D721Med (cell line): ENCODE measurements around the gene ZFP3.
"Not testable (repeated sequence)": the region's sequence is repeated elsewhere in the genome, so short reads cannot be mapped to it uniquely, and the experiment has no call there.

Experiments
- DNase-seq: peaks from one replicate; pipeline ENCODE4 v3.0.0; 2011; ENCODE audit warnings: low spot score; ENCODE audit not compliant: insufficient read length
- FAIRE-seq: peaks from 2 replicates; lab custom pipeline; 2011; peaks lifted over from hg19 to GRCh38; lab: Jason Lieb, UNC
- TF ChIP-seq, protein P1 (sequence below): IDR thresholded peaks from 2 replicates; pipeline ENCODE4 v1.5.1; 2012; ENCODE audit warnings: mild to moderate bottlenecking, control low read depth; ENCODE audit not compliant: insufficient read depth; ENCODE audit errors: missing control alignments

Gene ZFP3

GRCh38 chr17:5138616-5139457 is 60.6 kb downstream of the ZFP3 start:
- TF ChIP-seq, protein P1, sequence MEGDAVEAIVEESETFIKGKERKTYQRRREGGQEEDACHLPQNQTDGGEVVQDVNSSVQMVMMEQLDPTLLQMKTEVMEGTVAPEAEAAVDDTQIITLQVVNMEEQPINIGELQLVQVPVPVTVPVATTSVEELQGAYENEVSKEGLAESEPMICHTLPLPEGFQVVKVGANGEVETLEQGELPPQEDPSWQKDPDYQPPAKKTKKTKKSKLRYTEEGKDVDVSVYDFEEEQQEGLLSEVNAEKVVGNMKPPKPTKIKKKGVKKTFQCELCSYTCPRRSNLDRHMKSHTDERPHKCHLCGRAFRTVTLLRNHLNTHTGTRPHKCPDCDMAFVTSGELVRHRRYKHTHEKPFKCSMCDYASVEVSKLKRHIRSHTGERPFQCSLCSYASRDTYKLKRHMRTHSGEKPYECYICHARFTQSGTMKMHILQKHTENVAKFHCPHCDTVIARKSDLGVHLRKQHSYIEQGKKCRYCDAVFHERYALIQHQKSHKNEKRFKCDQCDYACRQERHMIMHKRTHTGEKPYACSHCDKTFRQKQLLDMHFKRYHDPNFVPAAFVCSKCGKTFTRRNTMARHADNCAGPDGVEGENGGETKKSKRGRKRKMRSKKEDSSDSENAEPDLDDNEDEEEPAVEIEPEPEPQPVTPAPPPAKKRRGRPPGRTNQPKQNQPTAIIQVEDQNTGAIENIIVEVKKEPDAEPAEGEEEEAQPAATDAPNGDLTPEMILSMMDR: no peak
- FAIRE-seq (no peak), DNase-seq (no peak)

DNA sequence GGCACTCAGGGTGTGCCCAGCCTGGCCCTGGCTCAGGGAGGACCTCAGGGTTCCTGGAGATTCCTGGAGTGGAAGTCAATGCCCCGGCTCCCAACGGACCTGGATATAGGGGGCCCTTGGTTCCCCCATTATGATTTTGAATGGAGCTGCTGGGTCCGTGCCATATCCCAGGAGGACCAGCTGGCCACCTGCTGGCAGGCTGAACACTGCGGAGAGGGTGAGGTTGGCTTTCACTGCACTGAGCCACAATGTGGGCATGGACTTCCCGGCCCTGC is 61.1 kb downstream of the ZFP3 start:
- DNase-seq (no peak), FAIRE-seq (no peak)
- TF ChIP-seq, protein P1: no peak

- not testable (repeated sequence) for DNase-seq, FAIRE-seq
Measured at GRCh38 chr17:5142877-5143276, 64.6 kb downstream of the ZFP3 start.
